Measurements from ENCODE around the gene SPON1.
"Not testable (repeated sequence)": the region's sequence is repeated elsewhere in the genome, so short reads cannot be mapped to it uniquely, and the experiment has no call there.

The SPON1 gene

GRCh38 chr11:13938829-13939228 lies 23.7 kb upstream of the SPON1 start:
- H3K27ac Mint-ChIP-seq; H3K4me3 Mint-ChIP-seq; H3K9me3 Mint-ChIP-seq; H3K36me3 Mint-ChIP-seq (ENCODE audit: low read depth); H3K27me3 Mint-ChIP-seq: not testable (repeated sequence)
- peaks cover 41% of the 10 kb centered on the region for H3K4me1 Mint-ChIP-seq (ENCODE audit: low read depth)

- Mint-ChIP-seq H3K4me1 (ENCODE audit: low read depth) (peaks cover 41% of the 10 kb centered on the region), H3K36me3 (ENCODE audit: low read depth) (no peaks in the 10 kb centered on the region), H3K4me3 (no peak overlapping the region), H3K9me3 (peaks cover 5% of the 10 kb centered on the region), H3K27me3 (no peaks in the 10 kb centered on the region), H3K27ac (no peak overlapping the region)
Observed at GRCh38 chr11:13939961-13940906, 22.3 kb upstream of the SPON1 start.

GRCh38 chr11:13940907-13941256 lies 21.6 kb upstream of the SPON1 start:
- H3K27ac Mint-ChIP-seq: no peak overlapping the region
- H3K36me3 Mint-ChIP-seq (ENCODE audit: low read depth): no peaks in the 10 kb centered on the region
- no peaks in the 10 kb centered on the region for H3K27me3 Mint-ChIP-seq
- peaks cover 5% of the 10 kb centered on the region for H3K9me3 Mint-ChIP-seq
- H3K4me1 Mint-ChIP-seq (ENCODE audit: low read depth): peaks cover 41% of the 10 kb centered on the region
- no peak overlapping the region for H3K4me3 Mint-ChIP-seq

GRCh38 chr11:13941775-13942174 lies 20.7 kb upstream of the SPON1 start:
- Mint-ChIP-seq H3K4me3 (no peak overlapping the region), H3K27ac (no peak overlapping the region), H3K9me3 (peaks cover 5% of the 10 kb centered on the region), H3K4me1 (ENCODE audit: low read depth) (peaks cover 41% of the 10 kb centered on the region), H3K36me3 (ENCODE audit: low read depth) (no peaks in the 10 kb centered on the region), H3K27me3 (no peaks in the 10 kb centered on the region)

GRCh38 chr11:13942378-13942777 lies 20.1 kb upstream of the SPON1 start:
- peaks cover 41% of the 10 kb centered on the region for H3K4me1 Mint-ChIP-seq (ENCODE audit: low read depth)
- H3K4me3 Mint-ChIP-seq: no peak overlapping the region
- no peaks in the 10 kb centered on the region for H3K36me3 Mint-ChIP-seq (ENCODE audit: low read depth)
- peaks cover 5% of the 10 kb centered on the region for H3K9me3 Mint-ChIP-seq
- no peaks in the 10 kb centered on the region for H3K27me3 Mint-ChIP-seq
- no peak overlapping the region for H3K27ac Mint-ChIP-seq

GRCh38 chr11:13942971-13943381 lies 19.5 kb upstream of the SPON1 start:
- Mint-ChIP-seq H3K4me1 (ENCODE audit: low read depth) (peaks cover 39% of the 10 kb centered on the region), H3K9me3 (peaks cover 2% of the 10 kb centered on the region), H3K4me3 (no peak overlapping the region), H3K27me3 (no peaks in the 10 kb centered on the region), H3K36me3 (ENCODE audit: low read depth) (no peaks in the 10 kb centered on the region), H3K27ac (no peak overlapping the region)

- Mint-ChIP-seq H3K9me3 (no peaks in the 10 kb centered on the region), H3K4me1 (ENCODE audit: low read depth) (peaks cover 29% of the 10 kb centered on the region), H3K27ac (no peak overlapping the region)
Observed at GRCh38 chr11:13944016-13944415, 18.5 kb upstream of the SPON1 start.

GRCh38 chr11:13944911-13945425 lies 17.6 kb upstream of the SPON1 start:
- Mint-ChIP-seq H3K4me1 (ENCODE audit: low read depth) (peaks cover 21% of the 10 kb centered on the region), H3K4me3 (no peak overlapping the region), H3K27ac (no peak overlapping the region)

More at GRCh38 chr11:13944016-13944415, 18.5 kb upstream of the SPON1 start:
- Mint-ChIP-seq H3K4me3 (no peak overlapping the region), H3K27me3 (no peaks in the 10 kb centered on the region), H3K36me3 (ENCODE audit: low read depth) (no peaks in the 10 kb centered on the region)

GRCh38 chr11:13947379-13947778 lies 15.1 kb upstream of the SPON1 start:
- no peaks in the 10 kb centered on the region for H3K9me3 Mint-ChIP-seq

More at GRCh38 chr11:13944911-13945425, 17.6 kb upstream of the SPON1 start:
- no peaks in the 10 kb centered on the region for H3K36me3 Mint-ChIP-seq (ENCODE audit: low read depth)
- no peaks in the 10 kb centered on the region for H3K9me3 Mint-ChIP-seq
- no peaks in the 10 kb centered on the region for H3K27me3 Mint-ChIP-seq

GRCh38 chr11:13949876-13950275 lies 12.6 kb upstream of the SPON1 start:
- H3K36me3 Mint-ChIP-seq (ENCODE audit: low read depth): no peaks in the 10 kb centered on the region
- H3K9me3 Mint-ChIP-seq: no peaks in the 10 kb centered on the region
- no peak overlapping the region for H3K27ac Mint-ChIP-seq
- no peaks in the 10 kb centered on the region for H3K27me3 Mint-ChIP-seq
- no peaks in the 10 kb centered on the region for H3K4me1 Mint-ChIP-seq (ENCODE audit: low read depth)
- H3K4me3 Mint-ChIP-seq: no peak overlapping the region

More at GRCh38 chr11:13947379-13947778, 15.1 kb upstream of the SPON1 start:
- no peak overlapping the region for H3K27ac Mint-ChIP-seq
- no peaks in the 10 kb centered on the region for H3K27me3 Mint-ChIP-seq
- H3K4me3 Mint-ChIP-seq: no peak overlapping the region
- H3K36me3 Mint-ChIP-seq (ENCODE audit: low read depth): no peaks in the 10 kb centered on the region
- peaks cover 8% of the 10 kb centered on the region for H3K4me1 Mint-ChIP-seq (ENCODE audit: low read depth)

- H3K4me1 Mint-ChIP-seq (ENCODE audit: low read depth): no peaks in the 10 kb centered on the region
- no peak overlapping the region for H3K4me3 Mint-ChIP-seq
- no peaks in the 10 kb centered on the region for H3K27me3 Mint-ChIP-seq
- no peak overlapping the region for H3K27ac Mint-ChIP-seq
- H3K36me3 Mint-ChIP-seq (ENCODE audit: low read depth): no peaks in the 10 kb centered on the region
- H3K9me3 Mint-ChIP-seq: no peaks in the 10 kb centered on the region
Observed at GRCh38 chr11:13952221-13952620, 10.3 kb upstream of the SPON1 start.

GRCh38 chr11:13952668-13953067 lies 9.9 kb upstream of the SPON1 start:
- Mint-ChIP-seq H3K27ac (no peak overlapping the region), H3K36me3 (ENCODE audit: low read depth) (no peaks in the 10 kb centered on the region), H3K27me3 (no peaks in the 10 kb centered on the region), H3K4me1 (ENCODE audit: low read depth) (no peaks in the 10 kb centered on the region), H3K9me3 (no peaks in the 10 kb centered on the region), H3K4me3 (no peak overlapping the region)

- no peaks in the 10 kb centered on the region for H3K36me3 Mint-ChIP-seq (ENCODE audit: low read depth)
- H3K27ac Mint-ChIP-seq: no peak overlapping the region
- H3K4me1 Mint-ChIP-seq (ENCODE audit: low read depth): no peaks in the 10 kb centered on the region
- H3K4me3 Mint-ChIP-seq: no peak overlapping the region
- peaks cover 9% of the 10 kb centered on the region for H3K27me3 Mint-ChIP-seq
- H3K9me3 Mint-ChIP-seq: no peaks in the 10 kb centered on the region
Observed at GRCh38 chr11:13954591-13954990, 7.9 kb upstream of the SPON1 start.

GRCh38 chr11:13955971-13956421 lies 6.5 kb upstream of the SPON1 start:
- Mint-ChIP-seq H3K27ac (no peak overlapping the region), H3K4me1 (ENCODE audit: low read depth) (no peaks in the 10 kb centered on the region), H3K27me3 (peaks cover 18% of the 10 kb centered on the region), H3K36me3 (ENCODE audit: low read depth) (no peaks in the 10 kb centered on the region), H3K9me3 (no peaks in the 10 kb centered on the region), H3K4me3 (no peak overlapping the region)

- no peaks in the 10 kb centered on the region for H3K9me3 Mint-ChIP-seq
Observed at GRCh38 chr11:13956988-13957387, 5.5 kb upstream of the SPON1 start.

More at GRCh38 chr11:13956988-13957387, 5.5 kb upstream of the SPON1 start:
- no peak overlapping the region for H3K4me3 Mint-ChIP-seq
- H3K4me1 Mint-ChIP-seq (ENCODE audit: low read depth): no peaks in the 10 kb centered on the region
- H3K27me3 Mint-ChIP-seq: peaks cover 28% of the 10 kb centered on the region
- no peaks in the 10 kb centered on the region for H3K36me3 Mint-ChIP-seq (ENCODE audit: low read depth)
- no peak overlapping the region for H3K27ac Mint-ChIP-seq
